ENCODE measurements around the gene DAB1. TPM values are rescaled to one million over a fixed set of nuclear protein-coding genes. Genes with fewer than 3 reads are reported as not detected.

The DAB1 gene
- total RNA-seq, 6 experiments from 2014 or later: 0.13 to 1.2 (median 0.23) TPM

DNA sequence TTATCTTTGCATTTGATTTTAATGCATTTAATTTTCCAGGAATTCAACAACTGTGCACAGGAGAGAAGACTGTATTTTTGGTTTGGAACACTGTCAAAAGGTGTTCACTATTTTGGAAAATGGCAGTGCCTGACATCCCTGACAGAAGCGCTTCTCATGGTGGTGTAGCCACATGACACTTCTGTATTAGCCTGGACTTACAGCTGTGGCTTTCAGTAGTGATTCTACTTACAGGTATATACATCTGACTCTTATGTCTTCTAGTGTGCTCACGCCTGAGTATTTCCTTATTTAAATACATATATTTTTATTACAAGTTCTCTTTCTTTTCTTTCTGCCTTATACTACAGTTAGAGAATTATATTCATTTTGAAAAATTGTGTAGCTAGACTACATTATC lies 405.7 kb downstream of the DAB1 start:
- Mint-ChIP-seq H3K4me1 (ENCODE audit: low read depth) (no peaks in the 10 kb centered on the region), H3K27ac (no peak overlapping the region), H3K4me3 (no peak overlapping the region), H3K9me3 (no peaks in the 10 kb centered on the region), H3K36me3 (ENCODE audit: low read depth) (no peaks in the 10 kb centered on the region), H3K27me3 (ENCODE audit: insufficient read depth) (peaks cover 3% of the 10 kb centered on the region)
- no peak for DNase-seq
- TF ChIP-seq, protein P1, sequence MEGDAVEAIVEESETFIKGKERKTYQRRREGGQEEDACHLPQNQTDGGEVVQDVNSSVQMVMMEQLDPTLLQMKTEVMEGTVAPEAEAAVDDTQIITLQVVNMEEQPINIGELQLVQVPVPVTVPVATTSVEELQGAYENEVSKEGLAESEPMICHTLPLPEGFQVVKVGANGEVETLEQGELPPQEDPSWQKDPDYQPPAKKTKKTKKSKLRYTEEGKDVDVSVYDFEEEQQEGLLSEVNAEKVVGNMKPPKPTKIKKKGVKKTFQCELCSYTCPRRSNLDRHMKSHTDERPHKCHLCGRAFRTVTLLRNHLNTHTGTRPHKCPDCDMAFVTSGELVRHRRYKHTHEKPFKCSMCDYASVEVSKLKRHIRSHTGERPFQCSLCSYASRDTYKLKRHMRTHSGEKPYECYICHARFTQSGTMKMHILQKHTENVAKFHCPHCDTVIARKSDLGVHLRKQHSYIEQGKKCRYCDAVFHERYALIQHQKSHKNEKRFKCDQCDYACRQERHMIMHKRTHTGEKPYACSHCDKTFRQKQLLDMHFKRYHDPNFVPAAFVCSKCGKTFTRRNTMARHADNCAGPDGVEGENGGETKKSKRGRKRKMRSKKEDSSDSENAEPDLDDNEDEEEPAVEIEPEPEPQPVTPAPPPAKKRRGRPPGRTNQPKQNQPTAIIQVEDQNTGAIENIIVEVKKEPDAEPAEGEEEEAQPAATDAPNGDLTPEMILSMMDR (IDR thresholded peaks at IDR 0.05): no peak

DNA sequence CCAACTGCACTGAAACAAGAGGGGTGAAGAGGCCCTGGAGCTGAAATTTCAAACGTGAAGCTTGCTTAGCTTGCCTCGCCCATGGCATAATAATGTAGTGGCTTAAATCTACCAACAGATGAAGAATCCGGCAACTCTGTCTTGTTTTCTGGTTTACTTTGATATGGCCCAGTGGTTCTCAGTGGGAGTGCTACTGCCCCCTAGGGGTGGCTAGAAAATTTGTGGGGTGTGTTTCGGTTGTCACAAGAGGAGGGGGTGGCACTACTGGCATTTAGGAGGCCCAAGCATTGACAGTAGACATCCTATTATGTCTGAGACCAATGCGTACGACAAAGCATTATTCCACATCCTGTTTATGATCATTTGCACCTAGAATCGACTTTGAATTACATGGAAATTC lies 406.1 kb downstream of the DAB1 start:
- Mint-ChIP-seq H3K27ac (no peak overlapping the region), H3K27me3 (ENCODE audit: insufficient read depth) (peaks cover 3% of the 10 kb centered on the region), H3K4me3 (no peak overlapping the region), H3K4me1 (ENCODE audit: low read depth) (no peaks in the 10 kb centered on the region), H3K36me3 (ENCODE audit: low read depth) (no peaks in the 10 kb centered on the region), H3K9me3 (no peaks in the 10 kb centered on the region)
- no peak for DNase-seq
- TF ChIP-seq, protein P1 (IDR thresholded peaks at IDR 0.05): peak; percentile 71

DNA sequence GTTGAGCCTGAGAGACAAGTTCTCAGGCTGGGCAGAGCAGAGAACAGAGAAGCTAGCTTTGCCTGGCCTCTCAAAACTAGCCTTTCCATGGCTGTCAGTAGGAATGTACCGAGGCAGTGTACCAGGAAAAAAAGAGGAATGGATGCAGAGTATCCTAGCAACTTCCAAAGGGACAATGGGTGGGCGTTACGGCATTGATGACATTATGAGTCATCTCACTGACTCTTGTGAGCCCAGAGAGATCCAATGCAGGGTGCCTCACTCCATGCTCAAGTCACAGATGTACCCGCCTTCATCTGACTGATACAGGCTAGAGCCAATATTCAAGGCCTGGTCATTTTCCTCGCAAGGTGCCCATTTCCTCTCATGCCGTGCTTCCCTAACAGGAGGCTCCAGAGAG lies 406.7 kb downstream of the DAB1 start:
- no peaks in the 10 kb centered on the region for H3K36me3 Mint-ChIP-seq (ENCODE audit: low read depth)

DNA sequence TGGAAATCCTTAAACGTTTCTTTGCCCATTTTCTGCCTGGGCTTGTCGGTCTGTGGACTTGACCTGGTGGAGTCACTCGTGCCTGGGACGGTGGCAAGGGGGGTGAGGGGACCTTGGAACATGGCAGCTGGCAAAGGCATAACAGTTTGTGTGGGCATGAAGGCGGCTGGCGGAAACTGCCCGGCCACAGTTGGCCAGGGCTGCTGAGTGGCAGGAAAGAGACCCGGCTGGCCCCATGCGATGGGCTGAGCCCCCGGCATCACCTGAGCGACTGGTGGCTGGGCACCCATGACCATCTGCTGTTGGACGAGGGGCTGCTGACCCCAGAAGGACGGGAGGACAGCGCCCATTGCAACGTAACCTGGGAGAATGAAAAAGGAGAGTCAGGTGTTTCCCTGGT lies 408.8 kb downstream of the DAB1 start:
- peaks cover 5% of the 10 kb centered on the region for H3K27me3 Mint-ChIP-seq (ENCODE audit: insufficient read depth)
- no peak for DNase-seq
- no peaks in the 10 kb centered on the region for H3K4me1 Mint-ChIP-seq (ENCODE audit: low read depth)
- H3K9me3 Mint-ChIP-seq: no peaks in the 10 kb centered on the region
- TF ChIP-seq, protein P1 (IDR thresholded peaks at IDR 0.05): no peak
- no peak overlapping the region for H3K27ac Mint-ChIP-seq
- H3K4me3 Mint-ChIP-seq: no peak overlapping the region
- no peaks in the 10 kb centered on the region for H3K36me3 Mint-ChIP-seq (ENCODE audit: low read depth)

More for the DNA sequence above, 406.7 kb downstream of the DAB1 start:
- TF ChIP-seq, protein P1 (IDR thresholded peaks at IDR 0.05): no peak
- Mint-ChIP-seq H3K27me3 (ENCODE audit: insufficient read depth) (peaks cover 3% of the 10 kb centered on the region), H3K9me3 (no peaks in the 10 kb centered on the region), H3K4me1 (ENCODE audit: low read depth) (no peaks in the 10 kb centered on the region), H3K4me3 (no peak overlapping the region), H3K27ac (no peak overlapping the region)
- DNase-seq: peak; percentile 2

DNA sequence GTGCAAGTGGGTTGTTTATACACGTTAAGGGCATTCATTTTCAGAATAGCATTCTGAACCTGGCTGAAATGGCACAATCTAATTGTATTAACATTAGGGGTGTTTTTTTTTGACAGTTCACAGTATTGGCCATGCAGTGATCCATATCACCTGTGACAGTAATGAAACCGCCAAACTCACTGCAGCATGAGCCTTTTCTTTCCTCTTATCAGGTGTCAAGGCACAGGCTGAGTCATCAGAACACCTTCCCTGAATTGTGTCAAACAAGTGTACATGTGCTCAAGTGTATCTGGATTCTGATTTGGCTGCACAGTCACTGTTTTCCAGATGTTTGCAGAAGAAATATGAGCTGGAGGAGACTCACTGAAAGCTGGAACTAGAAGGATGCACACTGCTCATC lies 410.3 kb downstream of the DAB1 start:
- Mint-ChIP-seq H3K27me3 (ENCODE audit: insufficient read depth) (peaks cover 3% of the 10 kb centered on the region), H3K36me3 (ENCODE audit: low read depth) (no peaks in the 10 kb centered on the region), H3K9me3 (no peaks in the 10 kb centered on the region), H3K27ac (no peak overlapping the region), H3K4me1 (ENCODE audit: low read depth) (no peaks in the 10 kb centered on the region), H3K4me3 (no peak overlapping the region)
- TF ChIP-seq, protein P1 (IDR thresholded peaks at IDR 0.05): no peak
- DNase-seq: no peak

DNA sequence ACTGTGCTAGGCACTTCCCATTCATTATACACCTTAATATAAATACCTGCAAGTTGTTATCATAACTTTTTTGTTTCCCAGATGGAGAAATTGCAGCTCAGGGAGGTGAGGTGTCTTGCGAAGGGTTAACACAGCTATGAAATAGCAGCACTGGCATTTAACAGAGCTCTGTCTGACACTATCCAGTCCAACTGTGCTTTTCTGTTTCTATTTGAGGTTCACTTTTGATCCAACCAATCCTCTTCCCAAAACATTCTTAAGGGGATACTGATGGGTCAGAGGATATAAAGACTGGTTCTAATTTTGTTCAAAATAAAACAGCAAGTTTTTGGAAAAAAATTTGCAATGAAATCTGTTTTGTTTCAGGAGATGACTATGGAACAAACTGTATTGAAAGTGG lies 411.5 kb downstream of the DAB1 start:
- H3K27ac Mint-ChIP-seq: no peak overlapping the region
- TF ChIP-seq, protein P1 (IDR thresholded peaks at IDR 0.05): no peak
- H3K4me3 Mint-ChIP-seq: no peak overlapping the region
- peaks cover 3% of the 10 kb centered on the region for H3K27me3 Mint-ChIP-seq (ENCODE audit: insufficient read depth)
- H3K4me1 Mint-ChIP-seq (ENCODE audit: low read depth): no peaks in the 10 kb centered on the region
- no peak for DNase-seq
- no peaks in the 10 kb centered on the region for H3K9me3 Mint-ChIP-seq
- H3K36me3 Mint-ChIP-seq (ENCODE audit: low read depth): no peaks in the 10 kb centered on the region

Data from HFFc6 (cell line).